Ecto neural progenitor cell (in vitro differentiated cells): Measurements from ENCODE around the gene S1PR4.
A peak's percentile ranks its signal among the peaks of the same experiment; 100 is the strongest.

ENCODE experiments used
- DNase-seq: peaks from one replicate; pipeline ENCODE4 v3.0.0-alpha.2; 2018; ENCODE audit warnings: low spot score

The S1PR4 gene

GRCh38 chr19:3224346-3225168, 46.0 kb downstream of the S1PR4 start, which contains the start of gene CELF5:
CELF5 (plus strand) TSS chr19:3224661; CDS start chr19:3224740, 79 bp downstream.
- peak; percentile 82 for DNase-seq

GRCh38 chr19:3225169-3225485, 46.6 kb downstream of the S1PR4 start:
- no peak for DNase-seq

- DNase-seq, result no peak
Observed at GRCh38 chr19:3225677-3226093, 47.1 kb downstream of the S1PR4 start.

GRCh38 chr19:3227054-3227626, 48.6 kb downstream of the S1PR4 start:
- DNase-seq, result no peak

GRCh38 chr19:3229346-3229743, 50.8 kb downstream of the S1PR4 start:
- no peak for DNase-seq
